Testis (tissue), 2 donors: ENCODE measurements around the gene C20orf141.

Source experiments
- CTCF ChIP-seq, 3 experiments: fragments of 450-650 bp in 2 of 3; fragments of 200-600 bp in 1 of 3; sonication (generic) in 1 of 3; IDR thresholded peaks; one replicate each; pipeline ENCODE4 v1.5.1; 2016 to 2019; ENCODE audit warnings: antibody characterized with exemption in 3 of 3, mild to moderate bottlenecking in 2 of 3, moderate library complexity in 1 of 3
- POLR2A ChIP-seq: fragments of 450-650 bp; IDR thresholded peaks from one replicate; pipeline ENCODE4 v1.6.1; 2017; ENCODE audit warnings: antibody characterized with exemption, mild to moderate bottlenecking, moderate library complexity

- no peak for TF ChIP-seq CTCF (IDR thresholded peaks at IDR 0.05)
- TF ChIP-seq POLR2A, result no peak
These were observed 25.6 kb downstream of the C20orf141 start, which contains the start of the genes PCED1A and VPS16 for GRCh38 chr20:2840138-2840966.
